ENCODE results near the gene NDE1. TPM values are rescaled to one million over a fixed set of nuclear protein-coding genes. Genes with fewer than 3 reads are reported as not detected.

Gene NDE1
- total RNA-seq, 1 donor from 2014 or later, result 45.3 TPM

GRCh38 chr16:15613676-15614075 is 36.4 kb upstream of the NDE1 start:
- no peak for DNase-seq (ENCODE audit: low read depth)
- TF ChIP-seq, protein P1, sequence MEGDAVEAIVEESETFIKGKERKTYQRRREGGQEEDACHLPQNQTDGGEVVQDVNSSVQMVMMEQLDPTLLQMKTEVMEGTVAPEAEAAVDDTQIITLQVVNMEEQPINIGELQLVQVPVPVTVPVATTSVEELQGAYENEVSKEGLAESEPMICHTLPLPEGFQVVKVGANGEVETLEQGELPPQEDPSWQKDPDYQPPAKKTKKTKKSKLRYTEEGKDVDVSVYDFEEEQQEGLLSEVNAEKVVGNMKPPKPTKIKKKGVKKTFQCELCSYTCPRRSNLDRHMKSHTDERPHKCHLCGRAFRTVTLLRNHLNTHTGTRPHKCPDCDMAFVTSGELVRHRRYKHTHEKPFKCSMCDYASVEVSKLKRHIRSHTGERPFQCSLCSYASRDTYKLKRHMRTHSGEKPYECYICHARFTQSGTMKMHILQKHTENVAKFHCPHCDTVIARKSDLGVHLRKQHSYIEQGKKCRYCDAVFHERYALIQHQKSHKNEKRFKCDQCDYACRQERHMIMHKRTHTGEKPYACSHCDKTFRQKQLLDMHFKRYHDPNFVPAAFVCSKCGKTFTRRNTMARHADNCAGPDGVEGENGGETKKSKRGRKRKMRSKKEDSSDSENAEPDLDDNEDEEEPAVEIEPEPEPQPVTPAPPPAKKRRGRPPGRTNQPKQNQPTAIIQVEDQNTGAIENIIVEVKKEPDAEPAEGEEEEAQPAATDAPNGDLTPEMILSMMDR (conservative IDR thresholded peaks at IDR 0.05; ENCODE audit: low read depth, low read length), result no peak

DNA sequence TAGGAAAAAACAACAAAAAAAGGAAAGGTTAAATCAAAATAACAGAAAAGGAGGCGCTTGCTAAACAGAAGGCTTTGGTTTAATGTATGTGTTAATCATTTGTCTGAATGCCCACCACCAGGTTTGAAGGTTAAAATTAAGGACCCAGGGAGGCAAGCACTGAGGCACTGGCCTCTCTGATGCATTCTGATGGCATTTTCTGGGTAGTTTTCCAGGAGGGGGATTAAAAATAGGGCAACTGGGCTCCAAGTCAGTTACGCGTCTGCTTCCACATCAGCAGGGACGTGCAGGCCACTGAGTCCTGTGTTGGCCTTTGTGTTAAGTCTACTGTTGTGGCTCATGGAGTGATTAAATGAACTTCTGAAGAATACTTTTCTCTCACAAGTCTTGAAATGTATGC is 34.0 kb upstream of the NDE1 start:
- TF ChIP-seq, protein P1 (conservative IDR thresholded peaks at IDR 0.05; ENCODE audit: low read depth, low read length), result no peak
- no peak overlapping the region for H3K4me3 ChIP-seq (ENCODE audit: low read depth, low read length)
- DNase-seq (ENCODE audit: low read depth), result no peak

More at GRCh38 chr16:15613676-15614075, 36.4 kb upstream of the NDE1 start:
- H3K4me3 ChIP-seq (ENCODE audit: low read depth, low read length), result no peak overlapping the region

GRCh38 chr16:15616475-15617165 is 33.4 kb upstream of the NDE1 start:
- no peak overlapping the region for H3K4me3 ChIP-seq (ENCODE audit: low read depth, low read length)
- DNase-seq (ENCODE audit: low read depth), result no peak
- TF ChIP-seq, protein P1 (conservative IDR thresholded peaks at IDR 0.05; ENCODE audit: low read depth, low read length), result no peak

DNA sequence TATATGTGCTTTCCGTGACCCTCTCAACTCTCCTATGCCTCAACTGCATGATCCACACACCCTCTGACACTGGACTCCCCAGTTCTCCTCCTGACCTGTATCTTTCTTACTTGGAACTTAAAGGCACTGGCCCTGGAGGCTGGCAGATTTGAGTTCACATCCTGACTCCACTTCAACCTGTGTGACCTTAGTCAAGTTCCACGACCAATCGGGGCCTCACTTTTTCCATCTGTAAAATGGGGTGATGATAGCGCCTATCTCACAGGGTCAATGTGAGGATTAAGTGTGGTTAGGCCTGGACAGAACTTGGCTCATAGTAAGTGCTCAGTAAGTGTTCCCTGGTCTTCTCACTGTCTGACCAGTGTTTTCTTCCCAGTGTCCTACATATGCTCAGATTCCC is 32.1 kb upstream of the NDE1 start:
- DNase-seq (ENCODE audit: low read depth), result no peak
- TF ChIP-seq, protein P1 (conservative IDR thresholded peaks at IDR 0.05; ENCODE audit: low read depth, low read length), result no peak
- H3K4me3 ChIP-seq (ENCODE audit: low read depth, low read length), result no peak overlapping the region

- no peak overlapping the region for H3K4me3 ChIP-seq (ENCODE audit: low read depth, low read length)
- TF ChIP-seq, protein P1 (conservative IDR thresholded peaks at IDR 0.05; ENCODE audit: low read depth, low read length), result no peak
- DNase-seq (ENCODE audit: low read depth), result no peak
Observed at GRCh38 chr16:15618392-15618791, 31.7 kb upstream of the NDE1 start.

- H3K4me3 ChIP-seq (ENCODE audit: low read depth, low read length), result no peak overlapping the region
- no peak for DNase-seq (ENCODE audit: low read depth)
- TF ChIP-seq, protein P1 (conservative IDR thresholded peaks at IDR 0.05; ENCODE audit: low read depth, low read length), result no peak
Observed at GRCh38 chr16:15620611-15621195, 29.3 kb upstream of the NDE1 start.

- no peak overlapping the region for H3K4me3 ChIP-seq (ENCODE audit: low read depth, low read length)
Observed at GRCh38 chr16:15621456-15621855, 28.6 kb upstream of the NDE1 start.

More at GRCh38 chr16:15621456-15621855, 28.6 kb upstream of the NDE1 start:
- no peak for DNase-seq (ENCODE audit: low read depth)
- TF ChIP-seq, protein P1 (conservative IDR thresholded peaks at IDR 0.05; ENCODE audit: low read depth, low read length), result no peak
